GM19372 (cell line): ENCODE measurements around the gene DAPL1.
"Not testable (repeated sequence)": the region's sequence is repeated elsewhere in the genome, so short reads cannot be mapped to it uniquely, and the experiment has no call there.

ENCODE experiments used
- ATAC-seq: cut with Tn5 transposase; IDR thresholded peaks from one replicate; pipeline ENCODE4 v1.9.1; 2021; ENCODE audit warnings: mild to moderate bottlenecking, low read depth, moderate library complexity; ENCODE audit not compliant: unreplicated experiment

Gene DAPL1

GRCh38 chr2:158817588-158817987 is 22.5 kb downstream of the DAPL1 start:
- no peak for ATAC-seq

- ATAC-seq: no peak
Observed at GRCh38 chr2:158818511-158818910, 23.4 kb downstream of the DAPL1 start.

GRCh38 chr2:158822193-158822592 is 27.1 kb downstream of the DAPL1 start:
- ATAC-seq: no peak

- ATAC-seq: no peak
Observed at GRCh38 chr2:158823486-158824237, 28.5 kb downstream of the DAPL1 start.

- no peak for ATAC-seq
Observed at GRCh38 chr2:158825021-158825420, 29.9 kb downstream of the DAPL1 start.

- no peak for ATAC-seq
Observed at GRCh38 chr2:158826965-158827364, 31.8 kb downstream of the DAPL1 start.

GRCh38 chr2:158828378-158829164 is 33.5 kb downstream of the DAPL1 start:
- ATAC-seq: no peak

- no peak for ATAC-seq
Observed at GRCh38 chr2:158829167-158829566, 34.0 kb downstream of the DAPL1 start.

GRCh38 chr2:158830201-158830600 is 35.1 kb downstream of the DAPL1 start:
- no peak for ATAC-seq

GRCh38 chr2:158835431-158835830 is 40.3 kb downstream of the DAPL1 start:
- no peak for ATAC-seq

GRCh38 chr2:158837645-158838044 is 42.5 kb downstream of the DAPL1 start:
- no peak for ATAC-seq

- no peak for ATAC-seq
Observed at GRCh38 chr2:158841850-158842249, 46.7 kb downstream of the DAPL1 start.

- no peak for ATAC-seq
Observed at GRCh38 chr2:158845444-158845843, 50.3 kb downstream of the DAPL1 start.

GRCh38 chr2:158845859-158846258 is 50.7 kb downstream of the DAPL1 start:
- ATAC-seq: no peak

GRCh38 chr2:158847526-158847925 is 52.4 kb downstream of the DAPL1 start:
- ATAC-seq: not testable (repeated sequence)

GRCh38 chr2:158848031-158848970 is 53.2 kb downstream of the DAPL1 start:
- not testable (repeated sequence) for ATAC-seq

- not testable (repeated sequence) for ATAC-seq
Observed at GRCh38 chr2:158860179-158860578, 65.1 kb downstream of the DAPL1 start.

- ATAC-seq: not testable (repeated sequence)
Observed at GRCh38 chr2:158861626-158862025, 66.5 kb downstream of the DAPL1 start.

GRCh38 chr2:158865469-158865868 is 70.4 kb downstream of the DAPL1 start:
- ATAC-seq: not testable (repeated sequence)
